Dermis microvascular lymphatic vessel endothelial cell (primary cell): Measurements from ENCODE around the gene RPUSD1. TPM values are rescaled to one million over a fixed set of nuclear protein-coding genes. Genes with fewer than 3 reads are reported as not detected.
"Not testable (repeated sequence)": the region's sequence is repeated elsewhere in the genome, so short reads cannot be mapped to it uniquely, and the experiment has no call there.

Experiments used
- DNase-seq, 2 donors: peaks; one replicate each; pipeline versions ENCODE4 v3.0.0 to v3.0.0-alpha.2; 2010; ENCODE audit warnings: low read depth in 2 of 2
- total RNA-seq: library from RNA; depleted of rRNA; stranded (reverse); fragments of >200 nt; gene quantifications from 2 replicates; pipeline ENCODE4 v1.2.1, GENCODE V29; 2014

Gene RPUSD1
- total RNA-seq, 1 donor from 2014 or later: 22.2 TPM

- DNase-seq: peak; percentile 18 to 58
These were observed 2.3 kb downstream of the RPUSD1 start for GRCh38 chr16:785563-786535.

- no peak for DNase-seq
These were observed 3.8 kb downstream of the RPUSD1 start for GRCh38 chr16:784431-784830.

DNA sequence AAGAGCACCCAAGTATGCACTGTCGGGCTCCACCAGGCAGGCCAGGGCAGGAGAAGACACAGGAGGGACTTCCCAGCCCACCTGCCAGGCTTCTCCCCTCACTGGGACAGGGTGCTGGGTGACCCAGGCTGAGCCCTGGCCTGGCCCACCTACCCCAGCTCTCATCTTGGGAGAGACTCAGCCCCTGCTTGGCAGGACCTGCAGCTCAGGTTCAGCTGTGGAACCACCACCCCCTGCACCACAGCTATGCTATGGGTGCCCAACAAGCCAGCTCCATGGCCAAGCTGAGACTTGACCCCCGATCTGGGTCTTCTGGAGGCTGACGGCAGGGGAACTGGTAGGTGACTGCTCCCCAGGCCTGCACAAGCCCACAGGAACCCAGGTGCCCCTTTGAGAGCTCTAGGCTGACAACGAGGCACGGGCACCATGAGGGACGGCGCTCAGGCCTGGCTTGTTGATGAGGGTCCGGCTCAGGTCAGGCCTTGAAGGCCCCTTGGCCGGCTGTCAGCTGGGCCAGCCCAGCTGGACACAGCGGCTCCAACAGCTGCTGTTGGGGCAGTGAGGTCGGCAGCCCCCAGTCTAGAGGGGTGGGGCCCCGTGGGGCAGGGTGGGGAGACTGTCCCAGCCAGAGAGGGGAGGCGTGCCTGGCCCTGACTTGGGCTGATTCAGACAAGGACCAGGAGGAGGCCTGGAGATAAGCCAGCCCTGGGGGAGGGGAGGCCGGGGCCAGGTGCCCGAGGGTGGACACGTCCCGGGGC is 4.6 kb downstream of the RPUSD1 start:
- no peak for DNase-seq

DNA sequence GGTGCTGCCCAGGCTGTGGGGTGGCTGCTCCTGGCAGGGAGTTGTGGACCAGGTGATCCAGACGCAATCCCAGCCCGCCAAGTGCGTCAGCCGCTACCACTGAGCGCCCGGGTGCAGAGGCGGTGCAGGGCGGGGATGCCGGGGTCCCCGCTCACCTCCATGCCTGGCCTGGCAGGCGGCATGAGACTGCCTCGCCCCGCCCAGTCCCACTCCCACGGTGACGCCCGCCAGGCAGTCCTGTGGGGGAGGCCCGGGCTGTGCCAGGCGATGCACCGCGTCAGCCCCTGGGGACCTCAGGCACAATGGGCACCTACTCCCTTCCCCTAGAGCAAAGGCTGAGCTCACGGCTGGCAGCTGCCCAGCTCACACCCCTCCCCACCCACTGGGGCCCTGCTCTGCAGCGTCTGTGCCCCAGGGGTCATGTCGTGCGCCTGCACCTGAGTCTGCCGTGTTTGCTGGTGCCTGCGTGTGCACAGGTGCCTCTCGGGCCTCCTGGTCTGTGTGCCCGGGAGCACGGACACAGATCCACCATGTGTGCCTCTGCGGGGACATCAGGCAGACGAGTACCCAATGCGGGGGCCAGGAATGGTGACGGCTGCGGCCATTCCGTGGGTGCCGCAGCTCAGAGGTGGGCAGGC is 5.3 kb downstream of the RPUSD1 start:
- DNase-seq: no peak

GRCh38 chr16:782258-782657 is 5.9 kb downstream of the RPUSD1 start:
- no peak for DNase-seq

DNA sequence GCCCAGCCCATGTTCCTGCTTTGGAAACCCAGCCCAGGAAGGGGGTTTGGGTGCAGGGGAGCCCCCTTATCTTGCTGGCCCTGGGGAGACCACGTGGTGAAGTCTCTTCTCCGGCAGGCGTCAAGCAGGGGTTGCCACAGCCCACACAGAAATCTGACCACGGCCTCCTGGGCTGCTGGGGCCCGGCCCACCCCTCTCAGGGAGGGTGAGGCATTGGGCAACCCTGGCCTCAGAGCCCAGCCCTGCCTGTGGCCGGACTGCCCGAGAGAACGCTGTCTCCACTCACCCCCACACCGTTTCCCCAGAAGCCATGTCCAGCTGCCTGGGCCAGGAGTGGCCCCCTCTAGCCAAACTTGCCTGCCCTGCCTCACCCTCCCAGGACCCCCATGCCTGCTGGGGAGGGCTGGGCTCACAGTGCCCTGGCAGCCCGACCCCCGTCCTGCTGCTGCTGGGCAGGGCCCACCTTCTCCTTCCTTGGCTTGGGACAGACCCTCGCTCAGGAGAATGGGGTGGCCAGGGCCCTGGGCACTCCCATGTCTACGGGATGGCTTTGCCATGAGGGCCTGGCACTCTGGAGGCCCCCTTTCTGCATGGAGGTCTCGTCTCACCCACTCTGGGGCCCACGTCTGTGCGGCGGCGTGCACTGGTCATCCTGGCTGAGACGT is 6.7 kb downstream of the RPUSD1 start:
- DNase-seq: no peak

- no peak for DNase-seq
These were observed 7.9 kb downstream of the RPUSD1 start for GRCh38 chr16:780296-780695.

DNA sequence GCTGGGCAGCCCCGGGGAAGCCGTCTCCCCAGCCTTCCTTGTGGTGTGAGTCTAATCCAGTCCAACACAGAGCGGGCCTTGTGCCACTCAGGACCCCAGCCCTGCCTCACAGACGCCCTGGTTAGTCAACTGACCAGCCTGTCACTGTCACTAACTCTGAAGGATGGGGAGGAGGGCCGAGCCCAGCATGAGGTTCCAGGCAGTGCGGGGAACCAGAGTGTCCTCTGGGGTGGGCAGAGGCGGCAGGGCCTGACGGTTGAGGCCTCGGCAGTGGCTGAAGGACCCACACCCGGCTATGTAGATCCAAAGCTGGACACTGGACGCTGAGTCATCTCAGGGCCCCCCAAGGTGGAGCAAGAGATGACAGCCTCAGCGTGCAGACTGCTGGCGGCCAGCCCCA is 8.6 kb downstream of the RPUSD1 start:
- DNase-seq: no peak

DNA sequence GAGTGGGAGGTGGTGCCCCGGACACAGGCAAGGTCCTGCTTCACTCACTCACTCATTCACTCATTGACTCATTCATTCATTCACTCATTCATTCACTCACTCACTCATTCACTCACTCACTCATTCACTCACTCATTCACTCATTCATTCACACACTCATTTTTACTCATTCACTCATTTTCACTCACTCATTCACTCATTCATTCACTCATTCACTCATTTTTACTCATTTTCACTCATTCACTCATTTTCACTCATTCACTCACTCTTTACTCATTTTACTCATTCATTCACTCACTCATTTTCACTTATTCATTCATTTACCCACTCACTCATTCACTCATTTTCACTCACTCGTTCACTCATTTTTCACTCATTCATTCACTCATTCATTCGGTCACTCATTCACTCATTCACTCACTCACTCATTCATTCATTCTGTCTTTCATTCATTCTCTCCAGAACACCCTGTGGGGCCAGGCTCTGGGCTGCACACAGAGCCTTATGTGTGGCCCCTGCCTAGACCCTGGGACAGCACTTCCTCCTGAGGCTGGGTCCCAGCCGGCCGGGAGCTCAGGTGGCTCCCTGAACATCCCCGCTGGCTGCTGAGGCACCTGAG is 9.2 kb downstream of the RPUSD1 start:
- no peak for DNase-seq

DNA sequence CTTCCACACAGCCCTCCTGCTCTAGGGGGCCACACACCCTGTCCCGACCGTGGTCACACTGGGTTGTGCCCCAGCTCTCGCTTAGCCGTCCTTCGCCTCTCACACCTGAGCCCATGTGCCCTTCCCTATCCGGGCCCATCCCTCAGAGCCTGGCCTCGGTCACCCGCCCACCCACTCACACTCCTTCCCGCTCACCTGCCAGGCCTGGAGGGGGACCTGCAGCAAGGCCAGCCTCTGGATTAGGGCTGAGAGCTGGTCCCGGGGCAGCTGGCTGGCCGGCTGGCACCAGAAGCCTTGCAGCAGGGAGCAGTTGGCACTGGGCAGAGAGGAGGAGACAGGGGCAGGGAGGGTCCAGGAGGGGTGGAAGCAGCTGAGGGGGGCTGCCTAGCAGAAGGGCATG is 9.7 kb downstream of the RPUSD1 start:
- no peak for DNase-seq

DNA sequence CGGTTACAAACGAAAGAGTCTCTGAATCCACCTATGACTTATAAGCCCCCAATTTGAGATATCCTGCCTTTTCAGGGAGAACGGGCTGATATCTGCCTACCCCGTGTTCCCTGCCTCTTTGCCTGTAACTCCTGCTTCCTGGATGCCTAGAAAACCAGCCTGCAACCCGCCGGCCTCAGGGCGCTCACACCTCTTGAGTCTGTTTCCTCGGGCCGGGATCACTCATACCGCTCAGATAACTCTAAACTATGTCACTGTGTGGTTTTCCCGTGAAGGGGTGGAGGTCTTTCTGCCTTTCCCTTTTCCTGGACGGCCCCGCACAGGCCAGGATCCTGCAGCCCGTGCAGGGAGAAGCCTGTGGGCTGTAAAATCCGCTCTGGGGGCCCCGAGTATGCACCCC is 10.4 kb downstream of the RPUSD1 start:
- DNase-seq: no peak

- no peak for DNase-seq
These were observed 11.4 kb downstream of the RPUSD1 start for GRCh38 chr16:776824-777223.

- not testable (repeated sequence) for DNase-seq
These were observed 11.9 kb downstream of the RPUSD1 start for GRCh38 chr16:776298-776697.

DNA sequence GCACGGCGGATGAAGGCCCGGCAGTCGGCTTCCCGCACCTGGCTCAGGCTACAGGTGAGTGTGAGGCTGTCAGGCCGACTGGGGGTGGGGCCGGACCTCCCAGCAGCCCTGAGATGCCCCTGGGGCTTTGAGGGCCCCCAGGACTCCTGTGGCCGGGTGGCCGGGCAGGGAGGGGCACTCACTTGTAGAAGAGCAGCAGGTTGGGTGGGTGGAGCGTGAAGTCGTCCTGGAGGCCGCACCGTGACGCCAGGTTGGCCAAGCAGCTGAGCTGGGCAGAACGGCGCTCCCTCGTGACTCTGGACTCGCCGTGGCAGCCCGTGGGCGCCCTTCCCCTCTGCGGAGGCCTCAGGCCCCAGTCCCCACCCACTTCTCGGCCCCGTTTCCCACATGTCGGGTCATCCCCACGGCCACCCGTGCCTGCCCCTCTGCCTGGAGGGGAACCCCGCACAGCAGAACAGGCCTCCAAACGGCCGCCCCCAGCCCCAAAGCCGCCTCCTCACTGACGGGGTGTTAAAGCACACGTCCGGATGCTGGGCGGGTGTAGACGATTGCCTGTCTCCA is 12.9 kb downstream of the RPUSD1 start:
- no peak for DNase-seq

DNA sequence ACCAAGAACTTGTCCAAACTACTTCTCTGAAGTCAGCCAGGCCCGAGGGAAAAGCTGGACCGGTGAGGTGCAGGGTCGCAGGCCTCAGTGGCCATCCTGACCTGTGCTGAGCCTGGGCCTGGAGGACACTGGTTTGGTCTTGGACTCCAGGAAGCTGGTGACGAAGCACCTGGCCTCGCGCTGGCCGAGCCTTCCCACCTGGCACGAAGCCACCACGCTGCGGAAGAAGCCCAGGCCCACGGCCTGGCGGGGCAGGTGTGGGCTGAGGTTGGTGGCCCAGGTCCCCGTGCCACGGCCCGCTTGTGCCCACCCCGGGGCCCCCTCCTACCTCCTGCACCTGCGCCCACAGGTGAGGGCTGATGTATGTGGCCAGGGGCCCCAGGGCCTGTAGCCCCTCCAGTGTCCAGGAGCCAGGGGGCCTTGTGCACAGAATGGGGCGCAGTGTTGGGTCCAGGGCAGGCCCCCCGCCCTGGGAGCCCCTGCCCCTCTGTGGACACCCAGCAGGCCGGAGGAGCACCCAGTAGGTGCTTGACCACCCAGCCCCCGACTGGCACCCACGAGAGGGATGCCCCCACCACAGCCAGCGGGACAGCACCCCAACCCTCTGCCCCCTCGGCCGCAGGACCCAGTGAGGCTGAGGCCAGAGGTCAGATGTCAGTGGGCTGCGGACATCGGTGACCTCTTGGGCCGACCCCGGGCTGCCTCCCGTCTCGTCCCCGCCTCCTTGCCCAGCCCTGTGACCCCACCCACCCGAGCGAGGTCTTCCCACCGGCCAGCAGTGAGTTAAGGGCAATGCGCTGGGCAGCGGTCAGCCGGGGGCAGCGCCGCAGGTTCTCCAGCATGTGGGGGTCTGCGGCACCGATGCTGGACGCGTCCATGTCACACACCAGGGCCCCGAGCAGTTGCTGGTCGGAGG is 13.8 kb downstream of the RPUSD1 start:
- no peak for DNase-seq

- DNase-seq: no peak
These were observed 15.2 kb downstream of the RPUSD1 start for GRCh38 chr16:772959-773358.

GRCh38 chr16:770411-770810 is 17.8 kb downstream of the RPUSD1 start:
- DNase-seq: no peak

DNA sequence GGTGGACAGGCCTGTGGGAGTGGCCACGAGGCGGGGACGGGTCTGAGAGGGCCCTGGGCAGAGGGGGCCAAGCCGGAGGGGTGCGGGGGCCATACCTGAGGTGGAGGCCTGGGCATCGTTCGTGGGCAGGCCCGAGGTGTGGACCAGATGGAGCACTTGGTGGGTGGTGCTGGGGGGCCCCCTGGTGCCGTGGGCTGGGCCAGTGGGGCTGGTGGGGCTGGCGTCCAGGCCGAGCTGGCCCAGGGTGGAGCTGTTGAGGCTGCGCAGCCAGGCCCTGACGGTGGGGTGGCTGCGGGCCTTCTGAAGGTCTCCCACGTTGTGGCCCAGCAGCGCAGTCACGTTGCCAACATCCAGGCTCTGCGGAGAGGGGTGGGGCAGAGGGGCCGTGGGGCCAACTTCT is 18.2 kb downstream of the RPUSD1 start:
- no peak for DNase-seq

- DNase-seq: no peak
These were observed 18.9 kb downstream of the RPUSD1 start for GRCh38 chr16:769184-769784.
